MM.1S (cell line): ENCODE results near the gene AQR.

Experiments
- DNase-seq: peaks from one replicate; pipeline ENCODE4 v3.0.0-alpha.2; 2015
- H2AFZ ChIP-seq: fragments of 300-600 bp; sonication (generic); 2 replicates; pipeline ENCODE4 v1.6.0; 2016; ENCODE audit warnings: antibody characterized with exemption, low read length
- H3F3A ChIP-seq: fragments of 300-600 bp; sonication (generic); 2 replicates; pipeline ENCODE4 v1.6.1; 2016; ENCODE audit warnings: mild to moderate bottlenecking, antibody characterized with exemption, low read length, moderate library complexity, mixed read lengths; ENCODE audit not compliant: insufficient read depth
- H3K27ac ChIP-seq: fragments of 300-600 bp; sonication (generic); 2 replicates; pipeline ENCODE4 v1.5.1; 2016; ENCODE audit warnings: mild to moderate bottlenecking, low read length
- H3K27me3 ChIP-seq: fragments of 300-600 bp; sonication (generic); replicated peaks from 2 replicates; pipeline ENCODE4 v1.6.0; 2016; ENCODE audit warnings: low read length; ENCODE audit not compliant: insufficient read depth
- H3K36me3 ChIP-seq: fragments of 300-600 bp; sonication (generic); replicated peaks from 2 replicates; pipeline ENCODE4 v1.6.1; 2016; ENCODE audit warnings: mild to moderate bottlenecking, low read length, mixed read lengths; ENCODE audit not compliant: insufficient read depth
- H3K4me1 ChIP-seq: fragments of 300-600 bp; sonication (generic); 2 replicates; pipeline ENCODE4 v1.6.1; 2016; ENCODE audit warnings: low read length, mixed read lengths
- H3K4me2 ChIP-seq: fragments of 300-600 bp; sonication (generic); 2 replicates; pipeline ENCODE4 v1.6.0; 2016; ENCODE audit warnings: low read depth, low read length
- H3K4me3 ChIP-seq: fragments of 300-600 bp; sonication (generic); 2 replicates; pipeline ENCODE4 v1.5.1; 2016; ENCODE audit warnings: low read length, mixed read lengths
- H3K79me2 ChIP-seq: fragments of 300-600 bp; sonication (generic); 2 replicates; pipeline ENCODE4 v1.6.1; 2016; ENCODE audit warnings: mixed run types, low read length, mixed read lengths
- H3K9ac ChIP-seq: fragments of 300-600 bp; sonication (generic); 2 replicates; pipeline ENCODE4 v1.6.1; 2016; ENCODE audit warnings: low read length, mixed read lengths
- H3K9me2 ChIP-seq: fragments of 300-600 bp; sonication (generic); replicated peaks from 2 replicates; pipeline ENCODE4 v1.6.1; 2016; ENCODE audit warnings: mild to moderate bottlenecking, low read length, mixed read lengths; ENCODE audit not compliant: insufficient read depth
- H3K9me3 ChIP-seq: fragments of 300-600 bp; sonication (generic); replicated peaks from 2 replicates; pipeline ENCODE4 v1.6.1; 2016; ENCODE audit warnings: mild to moderate bottlenecking, low read length, mixed read lengths; ENCODE audit not compliant: insufficient read depth
- H4K20me1 ChIP-seq: fragments of 300-600 bp; sonication (generic); 2 replicates; pipeline ENCODE4 v1.6.1; 2016; ENCODE audit warnings: mild to moderate bottlenecking, low read length, moderate library complexity, mixed read lengths; ENCODE audit not compliant: insufficient read depth
- EZH2 ChIP-seq: fragments of 300-600 bp; sonication (generic); optimal IDR thresholded peaks from 2 replicates; pipeline ENCODE3; 2017; ENCODE audit warnings: low read depth, mild to moderate bottlenecking, antibody characterized with exemption, low read length, mixed read lengths
- EZH2phosphoT487 ChIP-seq: fragments of 300-600 bp; sonication (generic); IDR thresholded peaks from 2 replicates; pipeline ENCODE4 v1.6.1; 2018; ENCODE audit warnings: antibody characterized with exemption, low read length
- TF ChIP-seq, protein P1 (sequence below): fragments of 300-600 bp; sonication (generic); IDR thresholded peaks from 2 replicates; pipeline ENCODE4 v1.5.1; 2016; ENCODE audit warnings: antibody characterized with exemption, low read length, mixed read lengths

The AQR gene

DNA sequence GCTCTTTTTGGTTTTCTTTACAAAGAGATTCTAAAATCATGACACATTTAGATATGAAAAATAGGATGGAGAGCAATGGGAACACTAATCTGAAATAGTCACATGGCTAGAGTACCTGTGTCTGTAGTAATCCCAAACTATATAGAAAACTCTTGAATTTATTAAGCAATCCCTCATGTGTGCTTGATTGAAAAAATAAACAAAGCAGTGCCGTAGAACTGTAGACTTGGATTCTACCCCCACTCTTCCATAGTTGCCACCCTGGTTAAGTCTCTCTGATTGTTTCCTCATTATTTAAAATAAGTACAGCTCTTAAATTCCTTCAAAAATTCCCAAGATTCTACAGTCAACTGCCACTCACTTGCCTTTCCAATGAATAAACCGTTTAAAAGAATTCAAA, 115.3 kb downstream of the AQR start:
- no peaks in the 10 kb centered on the region for H3K9me3 ChIP-seq
- no peaks in the 10 kb centered on the region for H3F3A ChIP-seq
- no peaks in the 10 kb centered on the region for H3K36me3 ChIP-seq
- H3K9ac ChIP-seq: no peak overlapping the region
- no peaks in the 10 kb centered on the region for H3K4me1 ChIP-seq
- no peak overlapping the region for H3K4me2 ChIP-seq
- no peak overlapping the region for H3K4me3 ChIP-seq
- no peak for DNase-seq
- H3K79me2 ChIP-seq: no peaks in the 10 kb centered on the region
- no peaks in the 10 kb centered on the region for H3K9me2 ChIP-seq
- no peak overlapping the region for H3K27ac ChIP-seq
- TF ChIP-seq, protein P1, sequence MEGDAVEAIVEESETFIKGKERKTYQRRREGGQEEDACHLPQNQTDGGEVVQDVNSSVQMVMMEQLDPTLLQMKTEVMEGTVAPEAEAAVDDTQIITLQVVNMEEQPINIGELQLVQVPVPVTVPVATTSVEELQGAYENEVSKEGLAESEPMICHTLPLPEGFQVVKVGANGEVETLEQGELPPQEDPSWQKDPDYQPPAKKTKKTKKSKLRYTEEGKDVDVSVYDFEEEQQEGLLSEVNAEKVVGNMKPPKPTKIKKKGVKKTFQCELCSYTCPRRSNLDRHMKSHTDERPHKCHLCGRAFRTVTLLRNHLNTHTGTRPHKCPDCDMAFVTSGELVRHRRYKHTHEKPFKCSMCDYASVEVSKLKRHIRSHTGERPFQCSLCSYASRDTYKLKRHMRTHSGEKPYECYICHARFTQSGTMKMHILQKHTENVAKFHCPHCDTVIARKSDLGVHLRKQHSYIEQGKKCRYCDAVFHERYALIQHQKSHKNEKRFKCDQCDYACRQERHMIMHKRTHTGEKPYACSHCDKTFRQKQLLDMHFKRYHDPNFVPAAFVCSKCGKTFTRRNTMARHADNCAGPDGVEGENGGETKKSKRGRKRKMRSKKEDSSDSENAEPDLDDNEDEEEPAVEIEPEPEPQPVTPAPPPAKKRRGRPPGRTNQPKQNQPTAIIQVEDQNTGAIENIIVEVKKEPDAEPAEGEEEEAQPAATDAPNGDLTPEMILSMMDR: no peak
- TF ChIP-seq EZH2 (no peak), EZH2phosphoT487 (no peak)
- H4K20me1 ChIP-seq: no peaks in the 10 kb centered on the region
- H3K27me3 ChIP-seq: no peaks in the 10 kb centered on the region
- no peak overlapping the region for H2AFZ ChIP-seq

DNA sequence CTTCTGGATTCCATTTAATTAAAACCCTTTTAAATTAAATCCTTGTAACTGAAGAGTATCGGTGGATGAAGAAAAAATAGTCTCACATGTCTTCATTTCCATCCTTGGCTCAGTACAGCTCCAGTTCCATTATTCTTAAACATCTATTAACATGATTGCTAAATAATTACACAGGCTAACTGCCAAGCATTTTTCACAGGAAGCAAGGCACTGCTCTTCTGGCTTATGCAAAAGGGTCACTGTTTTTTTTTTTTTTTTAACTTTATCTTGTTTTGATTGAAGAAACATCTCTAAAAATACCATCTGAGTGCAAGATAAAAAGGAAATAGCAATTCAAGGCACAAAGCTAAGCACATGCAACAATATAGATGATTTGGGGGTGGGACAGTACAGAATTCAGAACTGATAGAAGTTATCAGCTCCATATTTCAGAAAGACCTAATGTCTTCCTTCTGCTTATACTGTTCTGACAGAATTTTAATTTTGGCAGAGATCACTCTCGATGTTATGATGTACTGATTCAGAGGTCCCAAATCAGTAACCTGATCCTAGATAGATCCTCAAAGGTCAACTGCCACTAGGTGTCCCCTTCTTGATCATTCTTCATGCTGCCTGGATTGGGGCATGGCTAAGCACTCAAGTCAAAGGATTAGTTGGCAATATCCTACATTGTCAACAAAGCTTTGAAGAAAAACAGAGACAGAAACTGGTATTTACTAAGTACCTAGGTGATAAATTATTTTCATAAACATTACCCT, 116.4 kb downstream of the AQR start:
- no peak for DNase-seq
- Histone ChIP-seq H2AFZ (no peak overlapping the region), H4K20me1 (no peaks in the 10 kb centered on the region), H3K4me1 (no peaks in the 10 kb centered on the region), H3K36me3 (no peaks in the 10 kb centered on the region), H3K79me2 (no peaks in the 10 kb centered on the region), H3K9me3 (no peaks in the 10 kb centered on the region), H3K27ac (no peak overlapping the region), H3K9ac (no peak overlapping the region), H3K27me3 (no peaks in the 10 kb centered on the region), H3K9me2 (no peaks in the 10 kb centered on the region), H3K4me2 (no peak overlapping the region), H3K4me3 (no peak overlapping the region), H3F3A (no peaks in the 10 kb centered on the region)
- TF ChIP-seq EZH2phosphoT487: no peak
- TF ChIP-seq EZH2: no peak
- TF ChIP-seq, protein P1: no peak

DNA sequence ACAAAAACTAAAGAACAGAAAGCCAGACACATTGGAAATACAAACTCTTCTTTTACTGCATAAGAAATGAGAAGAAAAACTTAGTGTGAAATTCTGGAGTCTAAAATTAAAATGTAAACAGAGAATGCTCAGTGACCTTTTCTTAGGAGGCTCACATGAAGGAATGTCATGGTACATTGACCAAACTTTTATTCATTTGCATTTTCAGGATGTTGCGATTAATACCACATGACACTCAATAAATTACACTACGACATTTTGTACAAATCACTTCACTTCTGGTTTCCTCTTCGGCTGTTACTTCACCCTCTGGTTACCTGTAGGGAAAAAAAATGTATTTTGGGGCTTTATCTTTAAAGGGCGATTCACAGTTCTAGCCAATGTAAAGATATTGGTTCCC, 117.8 kb downstream of the AQR start:
- H3F3A ChIP-seq: no peaks in the 10 kb centered on the region
- TF ChIP-seq, protein P1: no peak
- TF ChIP-seq EZH2: no peak
- no peak for TF ChIP-seq EZH2phosphoT487
- H3K4me3 ChIP-seq: no peak overlapping the region
- H4K20me1 ChIP-seq: no peaks in the 10 kb centered on the region
- H3K4me2 ChIP-seq: no peak overlapping the region
- no peaks in the 10 kb centered on the region for H3K36me3 ChIP-seq
- H3K4me1 ChIP-seq: no peaks in the 10 kb centered on the region
- no peak overlapping the region for H3K9ac ChIP-seq
- no peaks in the 10 kb centered on the region for H3K9me2 ChIP-seq
- no peaks in the 10 kb centered on the region for H3K79me2 ChIP-seq
- no peak overlapping the region for H3K27ac ChIP-seq
- DNase-seq: no peak
- no peak overlapping the region for H2AFZ ChIP-seq
- H3K27me3 ChIP-seq: no peaks in the 10 kb centered on the region
- no peaks in the 10 kb centered on the region for H3K9me3 ChIP-seq
